ENCODE data around the gene STIL.
"Not testable (repeated sequence)": the region's sequence is repeated elsewhere in the genome, so short reads cannot be mapped to it uniquely, and the experiment has no call there.

DNA sequence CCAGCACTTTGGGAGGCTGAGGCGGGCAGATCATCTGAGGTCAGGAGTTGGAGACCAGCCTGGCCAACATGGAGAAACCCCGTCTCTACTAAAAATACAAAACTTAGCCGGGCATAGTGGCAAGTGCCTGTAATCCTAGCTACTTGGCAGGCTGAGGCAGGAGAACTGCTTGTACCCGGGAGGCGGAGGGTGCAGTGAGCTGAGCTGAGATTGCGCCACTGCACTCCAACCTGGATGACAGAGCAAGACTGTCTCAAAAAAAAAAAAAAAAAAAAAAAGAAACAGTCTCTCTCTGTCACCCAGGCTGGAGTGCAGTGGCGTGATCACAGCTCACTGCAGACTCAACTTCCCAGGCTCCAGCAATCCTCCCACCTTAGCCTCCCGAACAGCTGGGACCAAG lies 48.4 kb downstream of the STIL start:
- TF ChIP-seq POLR2A (IDR thresholded peaks at IDR 0.05), result not testable (repeated sequence)
- TF ChIP-seq, protein P1, sequence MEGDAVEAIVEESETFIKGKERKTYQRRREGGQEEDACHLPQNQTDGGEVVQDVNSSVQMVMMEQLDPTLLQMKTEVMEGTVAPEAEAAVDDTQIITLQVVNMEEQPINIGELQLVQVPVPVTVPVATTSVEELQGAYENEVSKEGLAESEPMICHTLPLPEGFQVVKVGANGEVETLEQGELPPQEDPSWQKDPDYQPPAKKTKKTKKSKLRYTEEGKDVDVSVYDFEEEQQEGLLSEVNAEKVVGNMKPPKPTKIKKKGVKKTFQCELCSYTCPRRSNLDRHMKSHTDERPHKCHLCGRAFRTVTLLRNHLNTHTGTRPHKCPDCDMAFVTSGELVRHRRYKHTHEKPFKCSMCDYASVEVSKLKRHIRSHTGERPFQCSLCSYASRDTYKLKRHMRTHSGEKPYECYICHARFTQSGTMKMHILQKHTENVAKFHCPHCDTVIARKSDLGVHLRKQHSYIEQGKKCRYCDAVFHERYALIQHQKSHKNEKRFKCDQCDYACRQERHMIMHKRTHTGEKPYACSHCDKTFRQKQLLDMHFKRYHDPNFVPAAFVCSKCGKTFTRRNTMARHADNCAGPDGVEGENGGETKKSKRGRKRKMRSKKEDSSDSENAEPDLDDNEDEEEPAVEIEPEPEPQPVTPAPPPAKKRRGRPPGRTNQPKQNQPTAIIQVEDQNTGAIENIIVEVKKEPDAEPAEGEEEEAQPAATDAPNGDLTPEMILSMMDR (IDR thresholded peaks at IDR 0.05), result not testable (repeated sequence)
